SK-N-SH (cell line): ENCODE results near the gene OR10H2. TPM values are rescaled to one million over a fixed set of nuclear protein-coding genes. Genes with fewer than 3 reads are reported as not detected.

Source experiments
- CTCF ChIA-PET: fragments of 300-600, 350-600 bp; formaldehyde crosslinking; extraction: SDS; loops from one replicate; lab custom pipeline; 2021; lab: Yijun Ruan, JAX
- POLR2A ChIA-PET: fragments of 350-600 bp; sonication (Branson Sonifier 250); formaldehyde crosslinking; extraction: SDS; loops from one replicate; lab custom pipeline; 2020; ENCODE audit warnings: antibody characterized with exemption, inconsistent platforms; lab: Yijun Ruan, JAX
- DNase-seq: peaks from one replicate; pipeline ENCODE4 v3.0.0; 2012
- H2AFZ ChIP-seq: fragments of 200-600 bp; sonication (generic); 2 replicates; pipeline ENCODE4 v1.8.1; 2016; ENCODE audit warnings: antibody characterized with exemption, mild to moderate bottlenecking, low read depth
- H3F3A ChIP-seq: fragments of 200-600 bp; sonication (generic); replicated peaks from 2 replicates; pipeline ENCODE3; 2016; ENCODE audit warnings: antibody characterized with exemption, mild to moderate bottlenecking; ENCODE audit not compliant: insufficient read depth
- H3K27ac ChIP-seq, 2 experiments: fragments of 200-500 bp in 1 of 2; fragments of 200-600 bp in 1 of 2; sonication (Bioruptor generic) in 1 of 2; sonication (generic), shearing (Covaris generic) in 1 of 2; 2 replicates each; pipeline versions ENCODE4 v1.5.1 to v1.6.1; 2014 to 2016; ENCODE audit warnings: low read depth in 2 of 2, inconsistent platforms in 1 of 2, low read length in 1 of 2, mild to moderate bottlenecking in 1 of 2, mixed read lengths in 1 of 2
- H3K27me3 ChIP-seq: fragments of 200-600 bp; sonication (generic), shearing (Covaris generic); 2 replicates; pipeline ENCODE4 v1.6.1; 2016; ENCODE audit warnings: mixed run types; ENCODE audit not compliant: insufficient read depth
- H3K36me3 ChIP-seq, 2 experiments: fragments of 200-500 bp in 1 of 2; fragments of 200-600 bp in 1 of 2; sonication (Bioruptor generic) in 1 of 2; sonication (generic) in 1 of 2; replicated peaks in 1 of 2; 2 replicates each; pipeline versions ENCODE3 to v1.5.1; 2014 to 2016; ENCODE audit warnings: low read length in 1 of 2, mild to moderate bottlenecking in 1 of 2; ENCODE audit not compliant: insufficient read depth in 2 of 2, control insufficient read depth in 1 of 2
- H3K4me1 ChIP-seq, 2 experiments: fragments of 200-500 bp in 1 of 2; fragments of 200-600 bp in 1 of 2; sonication (Bioruptor generic) in 1 of 2; sonication (generic), shearing (Covaris generic) in 1 of 2; 2 replicates each; pipeline versions ENCODE4 v1.5.1 to v1.6.1; 2014 to 2016; ENCODE audit warnings: low read depth in 1 of 2, low read length in 1 of 2, mixed run types in 1 of 2; ENCODE audit not compliant: insufficient read depth in 2 of 2, control insufficient read depth in 1 of 2
- H3K4me2 ChIP-seq: fragments of 200-600 bp; sonication (generic), shearing (Covaris generic); 2 replicates; pipeline ENCODE4 v1.6.1; 2017; ENCODE audit warnings: mixed run types
- H3K4me3 ChIP-seq, 2 experiments: fragments of 200-500 bp in 1 of 2; fragments of 200-600 bp in 1 of 2; sonication (Bioruptor generic) in 1 of 2; sonication (generic), shearing (Covaris generic) in 1 of 2; 2 replicates each; pipeline versions ENCODE4 v1.5.1 to v1.8.1; 2014 to 2016; ENCODE audit warnings: low read depth in 2 of 2, inconsistent platforms in 1 of 2, low read length in 1 of 2, mild to moderate bottlenecking in 1 of 2, mixed read lengths in 1 of 2, moderate library complexity in 1 of 2
- H3K79me2 ChIP-seq: fragments of 200-600 bp; sonication (generic); 2 replicates; pipeline ENCODE4 v1.8.1; 2017; ENCODE audit warnings: mild to moderate bottlenecking; ENCODE audit not compliant: insufficient read depth
- H3K9ac ChIP-seq: fragments of 200-600 bp; sonication (generic); 2 replicates; pipeline ENCODE4 v1.6.1; 2017; ENCODE audit warnings: mixed run types
- H3K9me2 ChIP-seq: fragments of 200-600 bp; sonication (generic); 2 replicates; pipeline ENCODE4 v1.6.1; 2017; ENCODE audit warnings: mixed run types
- H3K9me3 ChIP-seq: fragments of 200-600 bp; sonication (generic); 2 replicates; pipeline ENCODE4 v1.6.1; 2017; ENCODE audit warnings: mixed run types, mild to moderate bottlenecking, moderate library complexity
- H4K20me1 ChIP-seq: fragments of 200-600 bp; sonication (generic); 2 replicates; pipeline ENCODE4 v1.6.1; 2017; ENCODE audit warnings: mild to moderate bottlenecking, mixed run types; ENCODE audit not compliant: insufficient read depth
- ELF1 ChIP-seq: IDR thresholded peaks from 2 replicates; pipeline ENCODE4 v1.4.0; 2012
- FOSL2 ChIP-seq: IDR thresholded peaks from 2 replicates; pipeline ENCODE4 v1.4.0; 2012; ENCODE audit warnings: low read depth, mild to moderate bottlenecking, moderate library complexity, borderline replicate concordance
- FOXM1 ChIP-seq: IDR thresholded peaks from 2 replicates; pipeline ENCODE4 v1.4.0; 2012; ENCODE audit warnings: low read depth, mild to moderate bottlenecking
- GABPA ChIP-seq: IDR thresholded peaks from 2 replicates; pipeline ENCODE4 v1.4.0; 2012; ENCODE audit warnings: low read depth, mild to moderate bottlenecking
- JUND ChIP-seq: IDR thresholded peaks from 2 replicates; pipeline ENCODE4 v1.4.0; 2012
- MEF2A ChIP-seq: IDR thresholded peaks from 2 replicates; pipeline ENCODE4 v1.4.0; 2012; ENCODE audit warnings: low read depth, borderline replicate concordance
- MXI1 ChIP-seq: IDR thresholded peaks from 2 replicates; pipeline ENCODE4 v1.6.1; 2012; ENCODE audit warnings: mild to moderate bottlenecking, low read depth, low read length, improper control_type of control experiment
- NFIC ChIP-seq: IDR thresholded peaks from 2 replicates; pipeline ENCODE4 v1.4.0; 2012; ENCODE audit warnings: borderline replicate concordance
- POLR2AphosphoS5 ChIP-seq: IDR thresholded peaks from 2 replicates; pipeline ENCODE4 v1.6.1; 2012; ENCODE audit warnings: low read depth, low read length
- RAD21 ChIP-seq: IDR thresholded peaks from 2 replicates; pipeline ENCODE4 v1.6.1; 2012; ENCODE audit warnings: mild to moderate bottlenecking, low read length
- RXRA ChIP-seq: IDR thresholded peaks from 2 replicates; pipeline ENCODE4 v1.4.0; 2012; ENCODE audit warnings: low read depth, mild to moderate bottlenecking, borderline replicate concordance
- SMC3 ChIP-seq: IDR thresholded peaks from 2 replicates; pipeline ENCODE4 v1.6.1; 2012; ENCODE audit warnings: low read depth, low read length, improper control_type of control experiment
- TCF12 ChIP-seq: IDR thresholded peaks from 2 replicates; pipeline ENCODE4 v1.4.0; 2012
- TEAD4 ChIP-seq: IDR thresholded peaks from 2 replicates; pipeline ENCODE4 v1.4.0; 2012; ENCODE audit warnings: mild to moderate bottlenecking, borderline replicate concordance; ENCODE audit not compliant: insufficient read depth
- YY1 ChIP-seq: IDR thresholded peaks from 2 replicates; pipeline ENCODE4 v1.4.0; 2012; ENCODE audit warnings: low read depth, mild to moderate bottlenecking
- WGBS: methylation state at CpG from one replicate; pipeline ENCODE4 v1.1.6; 2017; ENCODE audit warnings: low lambda C conversion rate; 5-methylcytosine and 5-hydroxymethylcytosine counted together
- polyA plus RNA-seq, 3 experiments: library from polyadenylated mRNA; depleted of rRNA; stranded (reverse); fragments of >200 nt; gene quantifications; 2 replicates each; pipeline ENCODE4 v1.2.3, GENCODE V29; 2012
- TF ChIP-seq, protein P1 (sequence below): fragments of 200-600 bp; sonication (generic); IDR thresholded peaks from 2 replicates; pipeline ENCODE4 v1.6.1; 2017; ENCODE audit warnings: antibody characterized with exemption, mild to moderate bottlenecking, moderate library complexity
- TF ChIP-seq, protein P2 (sequence below): IDR thresholded peaks from 2 replicates; pipeline ENCODE4; 2012

OR10H2 gene
- polyA plus RNA-seq, 1 of the 3 experiments (the other 2 are of a cell fraction): not detected

DNA sequence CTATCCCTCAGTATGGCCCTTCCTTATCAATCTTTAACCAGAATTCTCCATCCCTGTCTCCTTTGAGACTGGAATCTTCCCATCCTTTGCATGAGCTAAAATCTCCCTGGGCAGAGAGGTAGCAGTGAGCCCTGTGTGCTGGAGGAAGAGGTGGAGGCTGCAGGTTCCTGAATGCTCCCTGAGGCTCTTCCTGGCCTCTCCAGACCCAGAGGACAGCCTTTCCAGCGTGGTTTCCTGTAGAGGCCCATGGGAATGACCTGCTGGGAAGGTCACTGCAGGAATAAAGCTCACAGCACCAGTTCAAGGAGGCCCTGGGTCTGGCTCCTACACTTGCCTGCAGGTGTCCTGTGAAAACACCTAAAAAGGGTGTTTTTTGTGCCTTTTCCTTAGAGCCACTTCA, 4.6 kb downstream of the OR10H2 start:
- H3K9me3 ChIP-seq: no peaks in the 10 kb centered on the region
- 0% methylated on average over 1 of the region's 1 CpG for WGBS
- no peak for DNase-seq
- no peak overlapping the region for H3K27ac ChIP-seq
- no peaks in the 10 kb centered on the region for H3K36me3 ChIP-seq
- H3K4me3 ChIP-seq: no peak overlapping the region
- H3K79me2 ChIP-seq: no peaks in the 10 kb centered on the region
- no peak overlapping the region for H3K9ac ChIP-seq
- no peaks in the 10 kb centered on the region for H4K20me1 ChIP-seq
- no peak for TF ChIP-seq MEF2A
- no peaks in the 10 kb centered on the region for H3K9me2 ChIP-seq
- no peak overlapping the region for H2AFZ ChIP-seq
- H3K4me1 ChIP-seq: no peaks in the 10 kb centered on the region
- no peaks in the 10 kb centered on the region for H3F3A ChIP-seq
- ChIA-PET CTCF (no interaction called here), POLR2A (no interaction called here)
- no peak overlapping the region for H3K4me2 ChIP-seq
- H3K27me3 ChIP-seq: no peaks in the 10 kb centered on the region

DNA sequence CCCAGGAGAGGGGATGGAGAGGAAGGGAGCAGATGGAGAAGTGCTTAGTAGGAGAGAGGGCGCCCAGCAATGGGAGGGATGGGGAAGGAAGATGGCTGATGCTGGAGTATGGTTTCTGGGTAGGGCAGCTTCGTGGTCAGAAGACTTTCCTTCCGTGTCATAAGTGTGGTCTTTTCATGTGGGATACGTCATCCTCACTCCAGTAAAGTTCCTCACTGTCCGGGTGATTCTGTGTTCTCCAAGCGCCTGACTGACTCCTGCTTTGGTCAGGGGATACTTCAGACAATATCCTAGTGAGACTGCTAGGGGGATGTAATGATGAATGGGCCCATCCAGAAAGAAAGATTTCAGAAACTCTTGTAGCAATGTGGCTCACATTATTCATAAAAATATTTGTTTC, 6.1 kb downstream of the OR10H2 start:
- POLR2A ChIA-PET: no interaction called here

DNA sequence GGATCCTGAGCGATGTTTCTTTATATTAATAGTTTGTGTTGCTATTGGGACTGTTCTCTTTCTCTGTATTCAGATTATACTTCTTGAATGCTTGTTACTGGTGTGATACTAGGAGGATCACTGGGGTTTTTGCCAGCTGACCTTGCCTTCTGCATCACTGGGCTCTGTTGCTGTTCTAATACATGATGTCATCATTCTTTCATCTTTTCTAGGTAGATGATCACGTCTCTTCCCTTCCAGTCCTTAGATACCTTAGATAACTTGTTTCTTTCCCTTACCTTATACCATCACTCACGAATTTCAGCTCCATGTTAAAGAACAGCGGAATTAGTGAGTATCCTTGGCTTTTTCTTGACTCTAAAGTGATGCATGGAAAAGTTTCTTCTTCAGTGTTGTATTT, 9.9 kb downstream of the OR10H2 start, which contains the start of gene OR10H3:
TSS of gene OR10H3 (plus strand) at position 264 of the 400 bp plus-strand sequence. CDS start 3,408 bp downstream, outside the sequence.
- POLR2A ChIA-PET: no interaction called here
- Histone ChIP-seq H3K36me3 (no peaks in the 10 kb centered on the region), H3K4me2 (no peak within 1 kb of the TSS), H3K9me3 (no peaks in the 10 kb centered on the region), H3K79me2 (no peaks in the 10 kb centered on the region), H3K27ac (no peak within 1 kb of the TSS), H3K4me1 (no peaks in the 10 kb centered on the region), H2AFZ (no peak within 1 kb of the TSS), H3K9ac (no peak within 1 kb of the TSS), H3K9me2 (no peaks in the 10 kb centered on the region), H3K4me3 (no peak within 1 kb of the TSS), H3K27me3 (no peaks in the 10 kb centered on the region), H4K20me1 (no peaks in the 10 kb centered on the region), H3F3A (no peaks in the 10 kb centered on the region)
- 4% methylated on average over 4 of the region's 4 CpGs for WGBS
- no peak for DNase-seq
- CTCF ChIA-PET: no interaction called here
- TF ChIP-seq RXRA (no peak), SMC3 (no peak), FOXM1 (no peak), TCF12 (no peak), GABPA (no peak), NFIC (no peak), ELF1 (no peak), RAD21 (no peak), TEAD4 (no peak), YY1 (no peak), POLR2AphosphoS5 (no peak)
- TF ChIP-seq, protein P1, sequence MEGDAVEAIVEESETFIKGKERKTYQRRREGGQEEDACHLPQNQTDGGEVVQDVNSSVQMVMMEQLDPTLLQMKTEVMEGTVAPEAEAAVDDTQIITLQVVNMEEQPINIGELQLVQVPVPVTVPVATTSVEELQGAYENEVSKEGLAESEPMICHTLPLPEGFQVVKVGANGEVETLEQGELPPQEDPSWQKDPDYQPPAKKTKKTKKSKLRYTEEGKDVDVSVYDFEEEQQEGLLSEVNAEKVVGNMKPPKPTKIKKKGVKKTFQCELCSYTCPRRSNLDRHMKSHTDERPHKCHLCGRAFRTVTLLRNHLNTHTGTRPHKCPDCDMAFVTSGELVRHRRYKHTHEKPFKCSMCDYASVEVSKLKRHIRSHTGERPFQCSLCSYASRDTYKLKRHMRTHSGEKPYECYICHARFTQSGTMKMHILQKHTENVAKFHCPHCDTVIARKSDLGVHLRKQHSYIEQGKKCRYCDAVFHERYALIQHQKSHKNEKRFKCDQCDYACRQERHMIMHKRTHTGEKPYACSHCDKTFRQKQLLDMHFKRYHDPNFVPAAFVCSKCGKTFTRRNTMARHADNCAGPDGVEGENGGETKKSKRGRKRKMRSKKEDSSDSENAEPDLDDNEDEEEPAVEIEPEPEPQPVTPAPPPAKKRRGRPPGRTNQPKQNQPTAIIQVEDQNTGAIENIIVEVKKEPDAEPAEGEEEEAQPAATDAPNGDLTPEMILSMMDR: no peak

More for the DNA sequence above, 6.1 kb downstream of the OR10H2 start:
- Histone ChIP-seq H3K9me3 (no peaks in the 10 kb centered on the region), H3K4me3 (no peak overlapping the region), H3K4me1 (no peaks in the 10 kb centered on the region), H3F3A (no peaks in the 10 kb centered on the region), H3K9ac (no peak overlapping the region), H3K4me2 (no peak overlapping the region), H4K20me1 (no peaks in the 10 kb centered on the region), H3K79me2 (no peaks in the 10 kb centered on the region), H2AFZ (no peak overlapping the region), H3K9me2 (no peaks in the 10 kb centered on the region), H3K36me3 (no peaks in the 10 kb centered on the region), H3K27ac (no peak overlapping the region), H3K27me3 (no peaks in the 10 kb centered on the region)
- CTCF ChIA-PET: no interaction called here
- TF ChIP-seq JUND: no peak
- TF ChIP-seq, protein P1: no peak
- no peak for TF ChIP-seq FOSL2
- TF ChIP-seq NFIC: no peak
- TF ChIP-seq MXI1: no peak
- no peak for TF ChIP-seq GABPA
- no peak for TF ChIP-seq MEF2A
- TF ChIP-seq, protein P2, sequence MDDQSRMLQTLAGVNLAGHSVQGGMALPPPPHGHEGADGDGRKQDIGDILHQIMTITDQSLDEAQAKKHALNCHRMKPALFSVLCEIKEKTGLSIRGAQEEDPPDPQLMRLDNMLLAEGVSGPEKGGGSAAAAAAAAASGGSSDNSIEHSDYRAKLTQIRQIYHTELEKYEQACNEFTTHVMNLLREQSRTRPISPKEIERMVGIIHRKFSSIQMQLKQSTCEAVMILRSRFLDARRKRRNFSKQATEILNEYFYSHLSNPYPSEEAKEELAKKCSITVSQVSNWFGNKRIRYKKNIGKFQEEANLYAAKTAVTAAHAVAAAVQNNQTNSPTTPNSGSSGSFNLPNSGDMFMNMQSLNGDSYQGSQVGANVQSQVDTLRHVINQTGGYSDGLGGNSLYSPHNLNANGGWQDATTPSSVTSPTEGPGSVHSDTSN: no peak
- TF ChIP-seq SMC3: no peak
- no peak for DNase-seq
- 0% methylated on average over 6 of the region's 6 CpGs for WGBS
